Middle frontal gyrus (tissue), 1 donor: Measurements from ENCODE around the gene ARGFX.
"Not testable (repeated sequence)": the region's sequence is repeated elsewhere in the genome, so short reads cannot be mapped to it uniquely, and the experiment has no call there.

Experiments used
- DNase-seq: peaks from one replicate; pipeline ENCODE4 v3.0.0-alpha.2; 2015; ENCODE audit warnings: low spot score; ENCODE audit errors: extremely low spot score

ARGFX gene

GRCh38 chr3:121599900-121600299 lies 32.2 kb downstream of the ARGFX start:
- DNase-seq = not testable (repeated sequence)

GRCh38 chr3:121601212-121601812 lies 33.6 kb downstream of the ARGFX start:
- DNase-seq = no peak

GRCh38 chr3:121604759-121605158 lies 37.0 kb downstream of the ARGFX start:
- no peak for DNase-seq

DNA sequence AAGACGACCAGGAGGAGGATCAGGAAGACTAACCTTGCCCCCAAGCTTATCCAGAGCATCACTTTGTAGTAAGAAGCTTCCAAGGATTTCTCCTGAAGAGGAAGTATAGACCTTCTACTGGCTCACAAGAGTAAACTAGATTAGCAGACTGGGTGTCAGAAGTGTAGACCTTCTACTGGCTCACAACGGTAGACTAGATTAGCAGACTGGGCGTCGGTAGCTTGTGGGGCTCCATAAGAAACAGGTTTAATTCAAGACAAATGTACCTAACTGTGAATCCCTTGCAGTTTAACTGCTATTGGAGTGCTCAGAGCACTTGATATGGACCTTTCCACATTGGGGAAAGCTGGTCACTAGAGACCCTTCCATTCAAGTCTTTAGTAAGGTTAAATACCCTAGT lies 38.4 kb downstream of the ARGFX start:
- no peak for DNase-seq
